Brain microvascular endothelial cell (primary cell): ENCODE measurements around the gene TIMP1.

Source experiments
- DNase-seq: peaks from one replicate; pipeline ENCODE4 v3.0.0-alpha.2; 2020
- H3K27ac ChIP-seq: fragments of 250-450 bp; sonication (Bioruptor Pico); 2 replicates; pipeline ENCODE4 v1.5.1; 2020; ENCODE audit warnings: mild to moderate bottlenecking, moderate library complexity
- H3K27me3 ChIP-seq: fragments of 250-450 bp; sonication (Bioruptor Pico); replicated peaks from 2 replicates; pipeline ENCODE4 v1.5.1; 2020; ENCODE audit warnings: mild to moderate bottlenecking
- H3K36me3 ChIP-seq: fragments of 250-450 bp; sonication (Bioruptor Pico); replicated peaks from 2 replicates; pipeline ENCODE4 v1.5.1; 2020; ENCODE audit warnings: mild to moderate bottlenecking
- H3K4me3 ChIP-seq: 2 replicates; pipeline ENCODE4 v1.5.1; 2011; ENCODE audit warnings: low read depth, mild to moderate bottlenecking, control low read depth, low read length, moderate library complexity
- CTCF ChIP-seq: IDR thresholded peaks from 2 replicates; pipeline ENCODE4 v1.5.1; 2011; ENCODE audit warnings: low read depth, mild to moderate bottlenecking, moderate library complexity, low read length, control low read depth, inconsistent platforms; ENCODE audit errors: missing control alignments
- in situ Hi-C: cut with HindIII; loops from 2 replicates; pipeline ENCODE4 v1.10.0; 2017; ENCODE audit warnings: low sequenced_read_pairs, low pct_ligation_motif_present

Gene TIMP1

DNA sequence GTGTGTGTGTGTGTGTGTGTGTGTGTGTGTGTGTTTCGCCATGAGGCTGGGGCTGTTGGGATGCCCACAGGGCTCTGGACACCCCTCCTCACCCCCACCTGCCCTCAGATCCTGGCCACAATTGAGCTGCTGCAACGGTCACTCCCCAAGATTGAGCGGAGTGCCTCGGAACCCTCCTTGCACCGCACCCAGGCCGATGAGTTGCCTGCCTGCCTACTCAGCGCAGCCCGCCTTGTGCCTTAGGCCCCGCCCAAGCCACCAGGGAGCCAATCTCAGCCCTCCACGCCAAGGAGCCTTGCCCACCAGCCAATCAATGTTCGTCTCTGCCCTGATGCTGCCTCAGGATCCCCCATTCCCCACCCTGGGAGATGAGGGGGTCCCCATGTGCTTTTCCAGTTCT is 11.0 kb upstream of the TIMP1 start:
- DNase-seq: no peak
- H3K27me3 ChIP-seq: no peaks in the 10 kb centered on the region
- peaks cover 12% of the 10 kb centered on the region for H3K36me3 ChIP-seq
- no peak for TF ChIP-seq CTCF
- no peak overlapping the region for H3K4me3 ChIP-seq
- in situ Hi-C loops: no loop called here
- no peak overlapping the region for H3K27ac ChIP-seq

DNA sequence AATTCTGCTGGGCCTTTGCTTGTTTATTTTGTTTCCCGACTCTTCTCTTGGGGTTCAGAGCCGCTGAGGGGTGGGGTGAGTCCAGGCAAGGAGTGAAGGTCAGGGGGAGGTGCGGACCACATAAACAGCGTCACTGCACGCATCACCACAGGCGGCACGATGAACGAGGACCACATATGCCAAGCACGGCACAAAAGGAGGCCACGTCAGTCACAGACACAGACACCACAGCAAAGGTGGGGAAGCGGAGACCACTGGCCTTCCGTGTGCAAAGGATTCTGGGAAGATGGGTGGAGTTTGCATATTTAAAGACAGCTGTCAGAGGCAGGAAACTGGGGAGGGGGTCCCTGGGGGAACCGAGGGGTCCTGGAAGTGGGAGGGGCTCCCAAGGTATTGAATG is 10.3 kb upstream of the TIMP1 start:
- TF ChIP-seq CTCF: no peak
- in situ Hi-C loops: no loop called here
- H3K27ac ChIP-seq: no peak overlapping the region
- H3K4me3 ChIP-seq: no peak overlapping the region
- H3K36me3 ChIP-seq: peaks cover 9% of the 10 kb centered on the region
- no peaks in the 10 kb centered on the region for H3K27me3 ChIP-seq
- DNase-seq: no peak

- no peaks in the 10 kb centered on the region for H3K27me3 ChIP-seq
- H3K4me3 ChIP-seq: no peak overlapping the region
- H3K36me3 ChIP-seq: peaks cover 4% of the 10 kb centered on the region
- no peak for DNase-seq
- H3K27ac ChIP-seq: no peak overlapping the region
- in situ Hi-C loops: no loop called here
- no peak for TF ChIP-seq CTCF
Measured at GRCh38 chrX:47572773-47573340, 9.4 kb upstream of the TIMP1 start.

DNA sequence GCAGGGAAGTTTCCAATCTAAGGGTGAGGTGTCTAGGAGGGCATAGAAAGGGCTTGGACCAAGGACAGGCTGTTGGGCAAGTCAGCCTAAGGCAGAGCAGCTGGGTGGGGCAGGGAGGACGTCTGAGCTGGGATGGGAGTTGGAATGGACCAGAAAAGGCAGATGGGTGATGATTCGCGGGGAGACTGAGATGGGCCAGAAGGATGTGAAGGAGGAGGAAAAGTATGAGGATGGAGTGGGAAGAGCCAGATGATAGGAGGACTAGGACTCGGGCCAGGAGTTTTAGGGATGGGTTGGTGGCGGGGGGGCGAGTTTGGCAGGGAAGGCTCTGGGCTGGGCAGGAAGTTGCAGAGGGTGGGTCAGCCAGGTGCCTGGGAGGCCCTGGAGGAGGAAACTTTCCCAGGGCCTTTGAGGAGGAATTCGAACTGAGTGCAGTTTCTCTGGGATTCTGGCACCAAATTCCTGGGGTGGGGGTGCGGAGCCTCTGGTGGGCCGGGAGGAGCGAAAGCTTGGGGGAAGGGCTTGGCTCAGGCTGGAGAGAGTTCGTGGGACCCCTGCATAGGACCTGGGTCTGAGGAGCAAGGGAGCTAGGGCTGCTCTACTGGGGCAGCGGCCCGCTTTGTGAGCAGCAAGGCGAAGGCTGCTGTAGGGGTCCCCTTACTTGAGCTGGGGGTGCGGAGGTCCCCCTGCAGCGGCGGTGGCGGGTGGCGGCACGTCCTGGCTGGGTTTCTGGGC is 8.7 kb upstream of the TIMP1 start:
- H3K4me3 ChIP-seq: peak overlapping the region; percentile 30
- peaks cover 4% of the 10 kb centered on the region for H3K36me3 ChIP-seq
- no peak for DNase-seq
- no peaks in the 10 kb centered on the region for H3K27me3 ChIP-seq
- H3K27ac ChIP-seq: peak overlapping the region; percentile 62
- in situ Hi-C loops: no loop called here
- TF ChIP-seq CTCF: no peak

DNA sequence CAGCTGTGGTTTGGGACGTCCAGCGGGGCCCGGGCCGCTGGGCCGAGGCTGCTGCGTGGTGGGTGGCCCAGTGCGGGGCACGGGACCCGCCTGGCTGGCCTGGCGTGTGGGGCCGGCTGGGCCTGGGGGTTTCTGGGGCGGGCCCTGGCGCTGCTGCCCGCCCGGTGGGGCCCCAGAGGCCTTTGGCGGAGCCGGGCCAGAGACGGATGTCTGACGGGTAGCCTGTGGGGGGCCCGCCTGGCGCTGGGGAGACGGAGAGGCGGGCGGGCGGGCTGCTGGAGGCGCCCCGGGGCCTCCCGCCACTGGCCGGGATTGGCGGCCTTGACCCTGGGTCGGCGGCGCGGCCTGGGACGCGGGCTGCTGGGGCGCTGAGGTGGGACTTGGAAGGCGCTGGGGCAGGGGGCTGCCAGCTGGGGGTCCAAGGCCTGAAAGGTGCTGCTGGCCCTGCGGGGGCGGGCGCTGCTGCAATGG is 8.1 kb upstream of the TIMP1 start:
- Histone ChIP-seq H3K27me3 (no peaks in the 10 kb centered on the region), H3K27ac (peak overlapping the region; percentile 62), H3K36me3 (peaks cover 4% of the 10 kb centered on the region), H3K4me3 (peak overlapping the region; percentile 30)
- DNase-seq: no peak
- in situ Hi-C loops: no loop called here
- TF ChIP-seq CTCF: no peak
